Measurements from ENCODE around the gene LIPA.

DNA sequence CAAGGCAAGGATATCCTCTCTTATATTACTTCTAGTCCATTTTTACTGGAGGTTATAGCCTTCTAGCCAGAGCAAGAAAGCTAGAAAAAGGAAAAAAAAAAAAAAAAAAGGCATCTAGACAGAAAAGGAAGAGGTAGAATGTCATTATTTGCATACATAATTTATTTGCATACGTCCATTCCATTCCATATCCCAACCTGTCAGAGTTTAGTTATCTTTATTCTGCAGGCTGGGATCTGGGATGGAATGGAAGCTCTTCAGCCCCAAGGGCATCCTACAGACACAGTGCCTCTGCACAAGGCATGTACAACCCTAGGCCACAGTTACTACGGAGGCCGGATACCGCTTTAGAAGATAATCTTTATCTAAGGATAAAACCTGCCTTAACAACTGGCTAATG is 54.1 kb downstream of the LIPA start:
- no peak for TF ChIP-seq POLR2A (IDR thresholded peaks at IDR 0.05)
- TF ChIP-seq, protein P1, sequence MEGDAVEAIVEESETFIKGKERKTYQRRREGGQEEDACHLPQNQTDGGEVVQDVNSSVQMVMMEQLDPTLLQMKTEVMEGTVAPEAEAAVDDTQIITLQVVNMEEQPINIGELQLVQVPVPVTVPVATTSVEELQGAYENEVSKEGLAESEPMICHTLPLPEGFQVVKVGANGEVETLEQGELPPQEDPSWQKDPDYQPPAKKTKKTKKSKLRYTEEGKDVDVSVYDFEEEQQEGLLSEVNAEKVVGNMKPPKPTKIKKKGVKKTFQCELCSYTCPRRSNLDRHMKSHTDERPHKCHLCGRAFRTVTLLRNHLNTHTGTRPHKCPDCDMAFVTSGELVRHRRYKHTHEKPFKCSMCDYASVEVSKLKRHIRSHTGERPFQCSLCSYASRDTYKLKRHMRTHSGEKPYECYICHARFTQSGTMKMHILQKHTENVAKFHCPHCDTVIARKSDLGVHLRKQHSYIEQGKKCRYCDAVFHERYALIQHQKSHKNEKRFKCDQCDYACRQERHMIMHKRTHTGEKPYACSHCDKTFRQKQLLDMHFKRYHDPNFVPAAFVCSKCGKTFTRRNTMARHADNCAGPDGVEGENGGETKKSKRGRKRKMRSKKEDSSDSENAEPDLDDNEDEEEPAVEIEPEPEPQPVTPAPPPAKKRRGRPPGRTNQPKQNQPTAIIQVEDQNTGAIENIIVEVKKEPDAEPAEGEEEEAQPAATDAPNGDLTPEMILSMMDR (IDR thresholded peaks at IDR 0.05) = no peak
